ENCODE data around the gene SOCS7. TPM values are rescaled to one million over a fixed set of nuclear protein-coding genes. Genes with fewer than 3 reads are reported as not detected.

The SOCS7 gene
- total RNA-seq, 1 experiment from 2014 or later, result 7.4 TPM

GRCh38 chr17:38363016-38363415, 11.4 kb downstream of the SOCS7 start:
- no peaks in the 10 kb centered on the region for H3K36me3 ChIP-seq (ENCODE audit: low read depth, low read length)
- H3K79me2 ChIP-seq (ENCODE audit: low read length), result 0 out of 2 replicates have a peak, but pooled peaks cover 2% of the 10 kb centered on the region
- H3K27me3 ChIP-seq (ENCODE audit: low read length), result no peaks in the 10 kb centered on the region
- ChIA-PET POLR2A (ENCODE audit: unreplicated experiment) (no interaction called here), CTCF (no interaction called here)
- no peak overlapping the region for H2AFZ ChIP-seq (ENCODE audit: low read length)
- TF ChIP-seq CTCF (conservative IDR thresholded peaks at IDR 0.05; ENCODE audit: low read depth, low read length), result no peak
- no TSS peak for BruUV-seq (replicated peaks)
- no peak overlapping the region for H3K4me3 ChIP-seq (ENCODE audit: low read length)
- intact Hi-C loops (cut with micrococcal nuclease), result no loop called here
- H3F3A ChIP-seq (ENCODE audit: low read length, unreplicated experiment), result no peaks in the 10 kb centered on the region
- no peak overlapping the region for H3K9ac ChIP-seq (ENCODE audit: low read length)
- ATAC-seq, result no peak
- no peak overlapping the region for H3K4me2 ChIP-seq (ENCODE audit: low read length)
- H3K9me3 ChIP-seq (ENCODE audit: low read length), result no peaks in the 10 kb centered on the region
- DNase-seq, result no peak
- no peaks in the 10 kb centered on the region for H4K20me1 ChIP-seq (ENCODE audit: low read length)
- no peak overlapping the region for H3K27ac ChIP-seq (ENCODE audit: low read length)
- no peaks in the 10 kb centered on the region for H3K9me2 ChIP-seq (replicated peaks; ENCODE audit: low read length)
- H3K4me1 ChIP-seq (ENCODE audit: insufficient read depth, low read length), result no peaks in the 10 kb centered on the region

GRCh38 chr17:38364741-38365140, 13.1 kb downstream of the SOCS7 start:
- Histone ChIP-seq H3K9me2 (replicated peaks; ENCODE audit: low read length) (no peaks in the 10 kb centered on the region), H3K36me3 (ENCODE audit: low read depth, low read length) (no peaks in the 10 kb centered on the region), H3K79me2 (ENCODE audit: low read length) (no peaks in the 10 kb centered on the region), H3K9ac (ENCODE audit: low read length) (no peak overlapping the region), H3K27me3 (ENCODE audit: low read length) (no peaks in the 10 kb centered on the region), H3K4me3 (ENCODE audit: low read length) (no peak overlapping the region), H3F3A (ENCODE audit: low read length, unreplicated experiment) (no peaks in the 10 kb centered on the region), H3K27ac (ENCODE audit: low read length) (no peak overlapping the region), H3K4me2 (ENCODE audit: low read length) (no peak overlapping the region), H3K9me3 (ENCODE audit: low read length) (no peaks in the 10 kb centered on the region), H2AFZ (ENCODE audit: low read length) (no peak overlapping the region), H4K20me1 (ENCODE audit: low read length) (no peaks in the 10 kb centered on the region), H3K4me1 (ENCODE audit: insufficient read depth, low read length) (no peaks in the 10 kb centered on the region)
- BruUV-seq (replicated peaks), result no TSS peak
- intact Hi-C loops (cut with micrococcal nuclease), result no loop called here
- TF ChIP-seq EZH2 (IDR thresholded peaks at IDR 0.05; ENCODE audit: low read length, unreplicated experiment), result no peak
- TF ChIP-seq EZH2phosphoT487 (IDR thresholded peaks at IDR 0.05; ENCODE audit: borderline replicate concordance, low read length), result no peak
- no peak for TF ChIP-seq CTCF (conservative IDR thresholded peaks at IDR 0.05; ENCODE audit: low read depth, low read length)
- ATAC-seq (no peak), DNase-seq (no peak)
- POLR2A ChIA-PET (ENCODE audit: unreplicated experiment), result no interaction called here
- CTCF ChIA-PET, result no interaction called here

- TF ChIP-seq EZH2 (IDR thresholded peaks at IDR 0.05; ENCODE audit: low read length, unreplicated experiment) (no peak), EZH2phosphoT487 (IDR thresholded peaks at IDR 0.05; ENCODE audit: borderline replicate concordance, low read length) (no peak), CTCF (conservative IDR thresholded peaks at IDR 0.05; ENCODE audit: low read depth, low read length) (no peak)
- ChIA-PET CTCF (no interaction called here), POLR2A (ENCODE audit: unreplicated experiment) (no interaction called here)
- Histone ChIP-seq H3K79me2 (ENCODE audit: low read length) (no peaks in the 10 kb centered on the region), H3K4me3 (ENCODE audit: low read length) (no peak overlapping the region), H3K4me1 (ENCODE audit: insufficient read depth, low read length) (no peaks in the 10 kb centered on the region), H3F3A (ENCODE audit: low read length, unreplicated experiment) (no peaks in the 10 kb centered on the region), H3K4me2 (ENCODE audit: low read length) (no peak overlapping the region), H2AFZ (ENCODE audit: low read length) (no peak overlapping the region), H4K20me1 (ENCODE audit: low read length) (no peaks in the 10 kb centered on the region), H3K27me3 (ENCODE audit: low read length) (no peaks in the 10 kb centered on the region), H3K9ac (ENCODE audit: low read length) (no peak overlapping the region), H3K27ac (ENCODE audit: low read length) (no peak overlapping the region), H3K36me3 (ENCODE audit: low read depth, low read length) (no peaks in the 10 kb centered on the region), H3K9me2 (replicated peaks; ENCODE audit: low read length) (no peaks in the 10 kb centered on the region), H3K9me3 (ENCODE audit: low read length) (no peaks in the 10 kb centered on the region)
- no peak for DNase-seq
- intact Hi-C loops (cut with micrococcal nuclease), result no loop called here
- BruUV-seq (replicated peaks), result no TSS peak
- ATAC-seq, result no peak
Measured at GRCh38 chr17:38369124-38369886, 17.7 kb downstream of the SOCS7 start.

Measured in PC-3 (cell line).